Common myeloid progenitor, CD34-positive (primary cell): ENCODE data around the gene TMEM256.
A peak's percentile ranks its signal among the peaks of the same experiment; 100 is the strongest.

Experiments
- CTCF ChIA-PET: fragments of 350-600 bp; sonication (Branson Sonifier 250); formaldehyde crosslinking; loops from one replicate; lab custom pipeline; 2021; ENCODE audit warnings: antibody characterized with exemption; lab: Charles Lee
- POLR2A ChIA-PET: fragments of 350-600 bp; sonication (Branson Sonifier 250); formaldehyde crosslinking; loops from one replicate; lab custom pipeline; 2021; ENCODE audit warnings: antibody characterized with exemption; lab: Charles Lee
- DNase-seq, 3 donors: peaks; one replicate each; pipeline versions ENCODE4 v3.0.0 to v3.0.0-alpha.2; 2013
- H3K27ac ChIP-seq, 2 experiments: 1 replicate in 1 of 2; 2 replicates in 1 of 2; pipeline ENCODE4 v1.7.0; 2013; ENCODE audit warnings: inconsistent platforms in 2 of 2, low read length in 2 of 2, mild to moderate bottlenecking in 2 of 2, low read depth in 1 of 2, moderate library complexity in 1 of 2; ENCODE audit not compliant: severe bottlenecking in 2 of 2, insufficient read depth in 1 of 2, poor library complexity in 1 of 2
- H3K27me3 ChIP-seq, 5 experiments: replicated peaks in 2 of 5; 1 replicate in 3 of 5; 2 replicates in 2 of 5; pipeline versions ENCODE4 v1.6.1 to v1.7.0; 2013; ENCODE audit warnings: low read length in 4 of 5, mild to moderate bottlenecking in 2 of 5, moderate library complexity in 2 of 5, inconsistent platforms in 1 of 5; ENCODE audit not compliant: insufficient read depth in 5 of 5, control insufficient read depth in 4 of 5
- H3K36me3 ChIP-seq, 4 experiments: 1 replicate in 2 of 4; 2 replicates in 2 of 4; pipeline versions ENCODE4 v1.6.1 to v1.7.0; 2013; ENCODE audit warnings: low read length in 3 of 4, control low read depth in 1 of 4, mild to moderate bottlenecking in 1 of 4; ENCODE audit not compliant: control insufficient read depth in 4 of 4, insufficient read depth in 4 of 4
- H3K4me1 ChIP-seq, 4 experiments: 1 replicate in 3 of 4; 2 replicates in 1 of 4; pipeline versions ENCODE4 v1.6.1 to v1.7.1; 2013; ENCODE audit warnings: low read length in 3 of 4, mild to moderate bottlenecking in 3 of 4, control low read depth in 1 of 4, inconsistent platforms in 1 of 4, moderate library complexity in 1 of 4; ENCODE audit not compliant: control insufficient read depth in 4 of 4, insufficient read depth in 4 of 4; ENCODE audit errors: control extremely low read depth in 1 of 4
- H3K4me3 ChIP-seq, 7 experiments: 1 replicate in 4 of 7; 2 replicates in 3 of 7; pipeline versions ENCODE4 v1.5.1 to v1.7.0; 2013; ENCODE audit warnings: mild to moderate bottlenecking in 7 of 7, low read length in 6 of 7, moderate library complexity in 6 of 7, inconsistent platforms in 2 of 7, low read depth in 2 of 7, control low read depth in 1 of 7; ENCODE audit not compliant: insufficient read depth in 4 of 7, control insufficient read depth in 1 of 7; ENCODE audit errors: extremely low read depth in 1 of 7
- H3K9me3 ChIP-seq, 5 experiments: 1 replicate in 4 of 5; 2 replicates in 1 of 5; pipeline versions ENCODE4 v1.6.1 to v1.7.1; 2013; ENCODE audit warnings: low read length in 4 of 5, mild to moderate bottlenecking in 2 of 5, inconsistent platforms in 1 of 5, low read depth in 1 of 5, moderate library complexity in 1 of 5; ENCODE audit not compliant: control insufficient read depth in 4 of 5, insufficient read depth in 2 of 5; ENCODE audit errors: control extremely low read depth in 1 of 5
- WGBS: methylation state at CpG from one replicate; pipeline ENCODE4 v1.1.5; 2013; ENCODE audit not compliant: insufficient coverage; 5-methylcytosine and 5-hydroxymethylcytosine counted together

Gene TMEM256

GRCh38 chr17:7394452-7395191, 9.3 kb downstream of the TMEM256 start, which contains the start of gene PLSCR3:
Gene PLSCR3 (minus strand): TSS chr17:7394525. CDS start chr17:7394110, 415 bp downstream.
- 0% methylated on average over 55 of the region's 71 CpGs for WGBS
- Histone ChIP-seq H3K4me3 (peak within 1 kb of the TSS; percentile 58 to 87 (median 72)), H3K36me3 (peaks cover 0 to 10% (median 2%) of the 10 kb centered on the region in 4 experiments), H3K4me1 (peaks cover 0 to 19% (median 15%) of the 10 kb centered on the region in 4 experiments), H3K9me3 (no peaks in the 10 kb centered on the region), H3K27me3 (no peaks in the 10 kb centered on the region), H3K27ac (peak within 1 kb of the TSS in 1 of 2 experiments; percentile 73)
- ChIA-PET CTCF (interaction anchor here (1.0 to 1.9 kb wide), 5 partner anchors 9 to 42 kb away, joined by 3 to 8 read pairs (median 5); partner anchors contain the start of genes TMEM256, TMEM95 and TNK1), POLR2A (interaction anchor here (0.6 to 1.2 kb wide), 2 partner anchors 17 to 90 kb away, joined by 4 read pairs; partner anchors contain the start of gene POLR2A)
- DNase-seq: peak; percentile 64 to 83 (median 78)

- ChIA-PET CTCF (interaction anchor here (0.7 to 1.9 kb wide), 6 partner anchors 9 to 43 kb away, joined by 3 to 8 read pairs (median 4); partner anchors contain the start of genes TMEM256, TMEM95 and TNK1), POLR2A (interaction anchor here (0.6 to 1.2 kb wide), 2 partner anchors 17 to 91 kb away, joined by 4 read pairs; partner anchors contain the start of gene POLR2A)
- peak overlapping the region; percentile 58 to 87 (median 72) for H3K4me3 ChIP-seq
- peak overlapping the region in 1 of 2 experiments; percentile 73 for H3K27ac ChIP-seq
- DNase-seq: peak; percentile 23 to 70 (median 67)
- no peaks in the 10 kb centered on the region for H3K27me3 ChIP-seq
- 5% methylated on average over 36 of the region's 48 CpGs for WGBS
- H3K4me1 ChIP-seq: peaks cover 0 to 19% (median 15%) of the 10 kb centered on the region in 4 experiments
- no peaks in the 10 kb centered on the region for H3K9me3 ChIP-seq
- peaks cover 0 to 16% (median 5%) of the 10 kb centered on the region in 4 experiments for H3K36me3 ChIP-seq
These were observed 10.1 kb downstream of the TMEM256 start for GRCh38 chr17:7393613-7394451.

GRCh38 chr17:7392696-7393612, 10.9 kb downstream of the TMEM256 start:
- no peak overlapping the region for H3K27ac ChIP-seq
- WGBS: 92% methylated on average over 31 of the region's 42 CpGs
- H3K9me3 ChIP-seq: no peaks in the 10 kb centered on the region
- H3K36me3 ChIP-seq: peaks cover 0 to 20% (median 6%) of the 10 kb centered on the region in 4 experiments
- ChIA-PET POLR2A (interaction anchor here (0.5 to 1.2 kb wide), 2 partner anchors 92 to 112 kb away, joined by 3 to 4 read pairs; partner anchors contain the start of gene POLR2A), CTCF (interaction anchor here (0.5 to 1.9 kb wide), 9 partner anchors 10 to 161 kb away, joined by 3 to 8 read pairs (median 3); partner anchors contain the start of genes TMEM256, TMEM95 and TNK1)
- no peak for DNase-seq
- no peaks in the 10 kb centered on the region for H3K27me3 ChIP-seq
- peaks cover 0 to 19% (median 15%) of the 10 kb centered on the region in 4 experiments for H3K4me1 ChIP-seq
- H3K4me3 ChIP-seq: peak overlapping the region in 4 of 7 experiments; percentile 72 to 87 (median 79)

- no peak overlapping the region for H3K4me3 ChIP-seq
- 44% methylated on average over 2 of the region's 2 CpGs for WGBS
- no peak overlapping the region for H3K27ac ChIP-seq
- ChIA-PET CTCF (interaction anchor here (1.7 kb wide), 1 partner anchor 22 kb away, joined by 7 read pairs; no protein-coding TSS in a partner anchor), POLR2A (no interaction called here)
- DNase-seq: no peak
- H3K4me1 ChIP-seq: peaks cover 0 to 19% (median 15%) of the 10 kb centered on the region in 4 experiments
- no peaks in the 10 kb centered on the region for H3K27me3 ChIP-seq
- H3K36me3 ChIP-seq: peaks cover 0 to 20% (median 7%) of the 10 kb centered on the region in 4 experiments
- H3K9me3 ChIP-seq: no peaks in the 10 kb centered on the region
These were observed 12.6 kb downstream of the TMEM256 start for GRCh38 chr17:7391307-7391706.

GRCh38 chr17:7389924-7390910, 13.7 kb downstream of the TMEM256 start:
- ChIA-PET POLR2A (no interaction called here), CTCF (no interaction called here)
- no peaks in the 10 kb centered on the region for H3K9me3 ChIP-seq
- peaks cover 0 to 19% (median 15%) of the 10 kb centered on the region in 4 experiments for H3K4me1 ChIP-seq
- 94% methylated on average over 9 of the region's 19 CpGs for WGBS
- peaks cover 0 to 20% (median 7%) of the 10 kb centered on the region in 4 experiments for H3K36me3 ChIP-seq
- no peak overlapping the region for H3K4me3 ChIP-seq
- DNase-seq: no peak
- no peak overlapping the region for H3K27ac ChIP-seq
- no peaks in the 10 kb centered on the region for H3K27me3 ChIP-seq
